Inflammatory macrophage treated with lipopolysaccharide for 1 hour (primary cell): ENCODE data around the gene RUSC2.
"Not testable (repeated sequence)": the region's sequence is repeated elsewhere in the genome, so short reads cannot be mapped to it uniquely, and the experiment has no call there.

Experiments used
- DNase-seq, 2 donors: peaks; one replicate each; pipeline ENCODE4 v3.0.0-alpha.2; 2020 to 2022

RUSC2 gene

GRCh38 chr9:35489313-35490154 lies at the start of gene RUSC2:
Gene RUSC2, plus strand, starts transcription at chr9:35490111. Its CDS starts 56,411 bp downstream, at chr9:35546522.
- peak; percentile 72 to 74 for DNase-seq

DNA sequence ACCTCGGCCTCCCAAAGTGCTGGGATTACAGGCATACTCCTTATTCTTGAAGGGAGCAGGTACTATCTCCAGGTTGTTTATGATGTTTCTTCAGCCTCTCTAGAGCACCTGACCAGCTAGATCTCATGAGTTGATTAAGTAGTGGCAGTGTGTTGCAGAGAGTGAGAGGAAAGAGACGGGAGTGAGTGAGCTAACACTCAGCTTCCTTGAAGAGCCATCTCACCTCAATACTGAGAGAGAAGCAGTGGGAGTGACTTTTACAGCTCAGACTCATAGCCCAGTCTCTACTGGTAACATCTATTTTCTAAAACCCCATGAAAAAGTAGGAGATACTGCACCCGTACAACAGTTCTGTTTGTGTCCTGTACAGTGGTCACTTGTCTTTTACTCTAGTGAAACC lies 43.9 kb upstream of the RUSC2 start:
- DNase-seq = no peak

GRCh38 chr9:35448496-35448895 lies 41.4 kb upstream of the RUSC2 start:
- DNase-seq = no peak

DNA sequence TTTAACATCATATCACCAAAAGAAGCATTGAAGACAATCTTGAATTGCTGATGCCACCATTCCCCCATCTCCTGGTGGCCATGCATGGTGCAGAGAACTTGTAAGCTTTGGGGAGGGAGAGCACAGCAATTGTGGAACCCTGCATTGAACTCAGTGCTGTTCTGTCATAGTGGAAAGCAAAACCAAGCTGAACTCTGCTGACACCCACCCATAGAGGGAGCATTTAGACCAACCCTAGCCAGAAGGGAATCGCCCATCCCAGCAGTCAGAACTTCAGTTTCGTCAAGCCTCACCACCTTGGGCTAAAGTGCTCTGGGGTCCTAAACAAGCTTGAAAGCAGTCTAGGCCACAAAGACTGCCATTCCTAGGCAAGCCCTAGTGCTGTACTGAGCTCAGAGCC lies 37.4 kb upstream of the RUSC2 start:
- DNase-seq = no peak

GRCh38 chr9:35453786-35454185 lies 36.1 kb upstream of the RUSC2 start:
- DNase-seq = no peak

- peak in 1 of 2 donors; percentile 26 for DNase-seq
These were observed 25.5 kb upstream of the RUSC2 start for GRCh38 chr9:35464141-35465025.

DNA sequence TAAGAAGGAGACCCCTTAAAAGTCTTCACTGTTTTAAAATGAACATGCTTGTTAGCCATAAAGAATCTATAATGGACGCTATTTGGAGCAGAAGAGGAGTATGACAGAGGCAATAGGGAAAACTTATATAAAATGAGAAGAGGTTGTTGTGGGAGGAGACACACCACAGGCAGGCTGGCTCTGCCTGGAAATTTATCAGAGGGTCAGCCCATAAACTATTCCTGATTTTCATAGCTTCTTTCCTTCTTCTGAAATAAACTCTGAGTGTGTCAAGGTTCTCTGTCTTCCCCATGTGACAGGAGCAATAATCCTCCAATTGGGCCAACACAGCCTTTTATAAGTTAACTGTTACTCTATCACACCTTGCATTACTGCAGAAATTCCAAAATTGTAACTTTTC lies 19.6 kb upstream of the RUSC2 start:
- DNase-seq = no peak

DNA sequence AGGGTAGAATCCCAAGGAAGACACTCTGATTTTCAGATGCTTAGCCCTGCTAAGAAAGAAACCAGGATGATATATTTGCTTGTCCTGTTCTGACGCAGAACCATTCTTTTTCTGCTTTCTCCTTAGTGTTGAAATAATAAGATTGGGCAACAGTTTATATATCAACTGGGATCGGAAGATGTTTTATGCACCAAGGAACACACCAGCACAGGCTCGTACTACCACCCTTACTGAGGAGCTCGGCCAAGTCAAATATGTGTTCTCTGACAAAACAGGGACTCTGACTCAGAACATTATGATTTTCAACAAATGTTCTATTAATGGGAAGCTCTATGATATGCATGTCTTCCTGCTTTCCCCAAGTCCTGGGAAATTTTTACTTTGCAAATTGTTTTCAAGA lies 19.0 kb upstream of the RUSC2 start:
- DNase-seq = no peak

DNA sequence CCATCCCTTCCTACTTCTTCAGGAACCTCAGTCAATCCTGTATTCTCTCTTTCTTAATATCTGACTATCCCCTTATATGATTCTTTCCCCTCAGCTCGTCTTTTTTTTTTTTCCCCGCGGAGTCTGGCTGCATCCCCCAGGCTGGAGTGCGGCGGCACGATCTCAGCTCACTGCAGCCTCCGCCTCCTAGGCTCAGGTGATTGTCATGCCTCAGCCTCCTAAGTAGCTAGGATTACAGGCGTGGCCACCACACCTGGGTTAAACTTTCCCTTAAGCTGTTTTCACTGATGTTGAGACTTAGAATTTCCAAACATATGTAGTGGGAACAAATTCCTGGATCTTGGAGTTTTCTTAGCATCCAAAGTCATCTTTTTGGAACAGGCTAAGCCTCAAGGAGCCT lies 13.3 kb upstream of the RUSC2 start:
- no peak for DNase-seq

GRCh38 chr9:35477211-35477855 lies 12.6 kb upstream of the RUSC2 start:
- peak; percentile 65 to 77 for DNase-seq

- DNase-seq = no peak
These were observed 11.0 kb upstream of the RUSC2 start for GRCh38 chr9:35478871-35479270.

- DNase-seq = peak; percentile 44 to 72
These were observed 8.4 kb upstream of the RUSC2 start for GRCh38 chr9:35481347-35481975.

- DNase-seq = no peak
These were observed 7.8 kb upstream of the RUSC2 start for GRCh38 chr9:35482071-35482470.

- DNase-seq = no peak
These were observed 5.5 kb upstream of the RUSC2 start for GRCh38 chr9:35484406-35484805.

GRCh38 chr9:35487081-35487480 lies 2.8 kb upstream of the RUSC2 start:
- peak; percentile 23 to 59 for DNase-seq

- DNase-seq = no peak
These were observed 1.9 kb upstream of the RUSC2 start for GRCh38 chr9:35488021-35488420.

GRCh38 chr9:35488566-35489312 lies 1.2 kb upstream of the RUSC2 start:
- no peak for DNase-seq

- DNase-seq = peak in 1 of 2 donors; percentile 23
These were observed 421 bp downstream of the RUSC2 start for GRCh38 chr9:35490155-35490909.

DNA sequence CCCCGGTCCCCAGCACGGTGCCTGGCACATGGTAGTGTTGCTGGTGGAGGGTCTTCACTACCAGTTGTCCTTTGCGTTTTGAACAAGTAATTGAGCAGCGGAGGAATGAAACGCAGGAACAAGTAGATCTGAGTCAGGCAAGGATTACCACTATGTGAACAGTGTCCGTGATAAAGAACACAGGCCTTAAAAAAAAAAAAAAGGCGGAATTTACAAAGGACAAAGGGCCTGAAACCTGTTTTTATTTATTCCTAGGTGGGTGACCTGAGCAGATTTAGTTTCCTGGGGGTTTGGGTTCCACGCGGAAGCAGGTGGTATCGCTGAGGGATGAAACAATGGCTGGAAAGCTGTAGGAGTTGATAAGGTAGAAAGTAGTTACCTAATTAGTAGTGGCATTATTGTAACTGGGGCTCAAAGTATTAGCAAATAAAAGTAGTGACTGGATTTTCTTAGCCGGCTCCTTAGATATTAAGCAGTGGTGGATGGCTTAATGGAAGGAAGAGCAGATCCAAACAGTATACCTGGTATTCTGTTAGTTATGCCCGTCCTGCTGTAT lies 1.1 kb downstream of the RUSC2 start:
- no peak for DNase-seq

DNA sequence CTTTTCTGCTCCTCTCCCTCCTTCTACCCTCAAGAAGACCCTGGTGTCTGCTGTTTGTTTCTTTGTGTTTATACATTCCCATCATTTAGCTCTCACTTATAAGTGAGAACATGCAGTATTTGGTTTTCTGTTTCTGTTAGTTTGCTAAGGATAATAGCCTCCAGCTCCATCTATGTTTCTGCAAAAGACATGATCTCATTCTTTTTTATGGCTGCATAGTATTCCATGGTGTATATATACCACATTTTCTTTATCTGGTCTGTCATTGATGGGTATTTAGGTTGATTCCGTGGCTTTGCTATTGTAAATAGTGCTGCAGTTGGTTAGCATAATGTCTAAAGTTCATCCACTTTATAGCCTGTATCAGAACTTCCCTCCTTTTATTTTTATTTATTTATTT lies 3.2 kb downstream of the RUSC2 start:
- DNase-seq = not testable (repeated sequence)

DNA sequence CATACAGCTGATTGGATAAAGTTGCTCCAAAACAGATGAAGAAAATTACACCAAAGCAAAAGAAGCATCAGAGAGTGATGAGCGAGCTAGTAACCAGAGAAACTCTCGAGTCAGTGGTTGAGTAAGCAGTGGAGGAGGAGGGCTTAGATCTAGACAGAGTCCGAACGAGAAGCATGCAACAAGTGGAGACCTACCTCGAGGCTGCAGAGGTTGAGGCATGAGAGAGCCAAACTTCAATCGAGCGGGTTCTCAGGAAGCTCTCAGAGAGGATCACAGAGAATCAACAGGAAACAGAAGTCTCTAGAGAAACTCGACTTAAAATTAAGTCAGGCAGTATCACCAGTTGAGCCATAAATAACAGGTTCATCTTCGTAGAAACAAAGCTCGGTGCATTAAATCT lies 6.1 kb downstream of the RUSC2 start:
- DNase-seq = no peak
